LNCaP clone FGC (cell line): ENCODE results near the gene ALG8.

Experiments used
- DNase-seq: peaks from one replicate; pipeline ENCODE4 v3.0.0-alpha.2; 2011; ENCODE audit warnings: low read depth
- H3K4me3 ChIP-seq: 2 replicates; pipeline ENCODE4 v1.5.1; 2011; ENCODE audit warnings: mild to moderate bottlenecking, low read depth, low read length, control low read depth
- TF ChIP-seq, protein P1 (sequence below): IDR thresholded peaks from 2 replicates; pipeline ENCODE4 v1.5.1; 2012; ENCODE audit warnings: mild to moderate bottlenecking; ENCODE audit not compliant: control insufficient read depth, insufficient read depth; ENCODE audit errors: extremely low read depth

The ALG8 gene

GRCh38 chr11:78050964-78051831 is 88.2 kb downstream of the ALG8 start:
- no peak for DNase-seq
- TF ChIP-seq, protein P1, sequence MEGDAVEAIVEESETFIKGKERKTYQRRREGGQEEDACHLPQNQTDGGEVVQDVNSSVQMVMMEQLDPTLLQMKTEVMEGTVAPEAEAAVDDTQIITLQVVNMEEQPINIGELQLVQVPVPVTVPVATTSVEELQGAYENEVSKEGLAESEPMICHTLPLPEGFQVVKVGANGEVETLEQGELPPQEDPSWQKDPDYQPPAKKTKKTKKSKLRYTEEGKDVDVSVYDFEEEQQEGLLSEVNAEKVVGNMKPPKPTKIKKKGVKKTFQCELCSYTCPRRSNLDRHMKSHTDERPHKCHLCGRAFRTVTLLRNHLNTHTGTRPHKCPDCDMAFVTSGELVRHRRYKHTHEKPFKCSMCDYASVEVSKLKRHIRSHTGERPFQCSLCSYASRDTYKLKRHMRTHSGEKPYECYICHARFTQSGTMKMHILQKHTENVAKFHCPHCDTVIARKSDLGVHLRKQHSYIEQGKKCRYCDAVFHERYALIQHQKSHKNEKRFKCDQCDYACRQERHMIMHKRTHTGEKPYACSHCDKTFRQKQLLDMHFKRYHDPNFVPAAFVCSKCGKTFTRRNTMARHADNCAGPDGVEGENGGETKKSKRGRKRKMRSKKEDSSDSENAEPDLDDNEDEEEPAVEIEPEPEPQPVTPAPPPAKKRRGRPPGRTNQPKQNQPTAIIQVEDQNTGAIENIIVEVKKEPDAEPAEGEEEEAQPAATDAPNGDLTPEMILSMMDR = no peak
- H3K4me3 ChIP-seq = no peak overlapping the region
